B cell (primary cell): ENCODE data around the gene MBNL3. TPM values are rescaled to one million over a fixed set of nuclear protein-coding genes. Genes with fewer than 3 reads are reported as not detected.

Experiments
- ATAC-seq: fragments of 200-7000 bp; cut with Tn5 transposase; one replicate; pipeline ENCODE4 v1.10.0; 2021; ENCODE audit warnings: low read depth, mild to moderate bottlenecking, moderate number of reproducible peaks, moderate library complexity
- CTCF ChIA-PET: fragments of 350-600 bp; sonication (Branson Sonifier 250); formaldehyde crosslinking; loops from one replicate; lab custom pipeline; 2021; ENCODE audit warnings: antibody characterized with exemption, inconsistent platforms; lab: Charles Lee
- POLR2A ChIA-PET: fragments of 350-600 bp; sonication (Branson Sonifier 250); formaldehyde crosslinking; loops from one replicate; lab custom pipeline; 2021; ENCODE audit warnings: antibody characterized with exemption; lab: Charles Lee
- DNase-seq: peaks from one replicate; pipeline ENCODE4 v3.0.0; 2013
- H2AFZ ChIP-seq: 2 replicates; pipeline ENCODE4 v1.6.1; 2012; ENCODE audit warnings: mild to moderate bottlenecking, low read depth, low read length; ENCODE audit not compliant: insufficient read depth, poor library complexity, severe bottlenecking
- H3K27ac ChIP-seq, 2 donors: 1 replicate in 1 of 2; 2 replicates in 1 of 2; pipeline ENCODE4 v1.5.1; 2012 to 2013; ENCODE audit warnings: low read length in 2 of 2, mild to moderate bottlenecking in 2 of 2, moderate library complexity in 1 of 2
- H3K27me3 ChIP-seq, 4 experiments: fragments of 200-600 bp in 1 of 4; sonication (generic) in 1 of 4; replicated peaks in 1 of 4; 1 replicate in 2 of 4; 2 replicates in 2 of 4; pipeline versions ENCODE4 v1.6.1 to v1.7.0; 2013 to 2016; ENCODE audit warnings: low read length in 3 of 4, mild to moderate bottlenecking in 2 of 4, mixed read lengths in 1 of 4, moderate library complexity in 1 of 4; ENCODE audit not compliant: insufficient read depth in 4 of 4, control insufficient read depth in 3 of 4; ENCODE audit errors: control extremely low read depth in 1 of 4
- H3K36me3 ChIP-seq, 2 experiments: replicated peaks in 1 of 2; 1 replicate in 1 of 2; 2 replicates in 1 of 2; pipeline versions ENCODE4 v1.6.1 to v1.7.1; 2013; ENCODE audit warnings: low read length in 1 of 2; ENCODE audit not compliant: insufficient read depth in 2 of 2, control insufficient read depth in 1 of 2; ENCODE audit errors: control extremely low read depth in 1 of 2, extremely low read depth in 1 of 2
- H3K4me1 ChIP-seq, 2 donors: fragments of 200-600 bp in 1 of 2; sonication (generic) in 1 of 2; 1 replicate in 1 of 2; 2 replicates in 1 of 2; pipeline versions ENCODE4 v1.5.1 to v1.6.1; 2013 to 2017; ENCODE audit warnings: low read length in 2 of 2; ENCODE audit not compliant: control insufficient read depth in 2 of 2, insufficient read depth in 2 of 2
- H3K4me2 ChIP-seq: replicated peaks from 2 replicates; pipeline ENCODE3; 2012; ENCODE audit warnings: mild to moderate bottlenecking, low read depth, low read length; ENCODE audit not compliant: poor library complexity, severe bottlenecking
- H3K4me3 ChIP-seq, 5 experiments: fragments of 200-600 bp in 1 of 5; sonication (generic) in 1 of 5; 1 replicate in 3 of 5; 2 replicates in 2 of 5; pipeline versions ENCODE4 v1.5.1 to v1.7.0; 2011 to 2016; ENCODE audit warnings: low read length in 4 of 5, mild to moderate bottlenecking in 4 of 5, low read depth in 2 of 5, control low read depth in 1 of 5, moderate library complexity in 1 of 5; ENCODE audit not compliant: insufficient read depth in 1 of 5; ENCODE audit errors: control extremely low read depth in 1 of 5, extremely low read depth in 1 of 5
- H3K79me2 ChIP-seq: fragments of 200-600 bp; sonication (generic); one replicate; pipeline ENCODE4 v1.6.0; 2016; ENCODE audit warnings: low read length; ENCODE audit not compliant: control insufficient read depth, insufficient read depth
- H3K9ac ChIP-seq: fragments of 200-600 bp; sonication (generic); 2 replicates; pipeline ENCODE4 v1.6.1; 2017; ENCODE audit warnings: mild to moderate bottlenecking, low read length, moderate library complexity
- H3K9me3 ChIP-seq, 3 donors: one replicate each; pipeline versions ENCODE4 v1.6.1 to v1.7.1; 2013; ENCODE audit warnings: low read length in 2 of 3; ENCODE audit not compliant: control insufficient read depth in 2 of 3, insufficient read depth in 1 of 3; ENCODE audit errors: control extremely low read depth in 1 of 3
- H4K20me1 ChIP-seq: 2 replicates; pipeline ENCODE4 v1.6.0; 2012; ENCODE audit warnings: mild to moderate bottlenecking, low read length; ENCODE audit not compliant: insufficient read depth, control insufficient read depth, poor library complexity, severe bottlenecking
- H3K27ac Mint-ChIP-seq: one replicate; pipeline ENCODE4 v1.8.0; 2021; ENCODE audit warnings: mixed read lengths
- H3K27me3 Mint-ChIP-seq: one replicate; pipeline ENCODE4 v1.8.0; 2021; ENCODE audit warnings: mixed read lengths
- H3K4me1 Mint-ChIP-seq: one replicate; pipeline ENCODE4 v1.8.0; 2021; ENCODE audit warnings: mixed read lengths
- H3K4me3 Mint-ChIP-seq: one replicate; pipeline ENCODE4 v1.8.0; 2021; ENCODE audit warnings: mixed read lengths
- H3K9me3 Mint-ChIP-seq: one replicate; pipeline ENCODE4 v1.8.0; 2022; ENCODE audit warnings: mixed read lengths; ENCODE audit not compliant: insufficient read depth
- CTCF ChIP-seq: fragments of 200-600 bp; IDR thresholded peaks from one replicate; pipeline ENCODE4 v1.8.0; 2022; ENCODE audit warnings: antibody characterized with exemption, mild to moderate bottlenecking
- EZH2 ChIP-seq: IDR thresholded peaks from 2 replicates; pipeline ENCODE4 v1.6.1; 2012; ENCODE audit warnings: borderline replicate concordance, low read depth, mild to moderate bottlenecking, moderate library complexity, low read length; ENCODE audit not compliant: insufficient read depth, poor library complexity, severe bottlenecking
- WGBS: methylation state at CpG from one replicate; pipeline ENCODE4 v1.1.5; 2013; ENCODE audit warnings: missing lambda C conversion rate; ENCODE audit not compliant: insufficient coverage; 5-methylcytosine and 5-hydroxymethylcytosine counted together
- intact Hi-C: fragments of 100-400 bp; cut with micrococcal nuclease; formaldehyde crosslinking; loops from one replicate; pipeline ENCODE4 v1.10.0; 2022
- polyA plus RNA-seq: library from polyadenylated mRNA; depleted of rRNA; stranded (reverse); fragments of >200 nt; gene quantifications from 2 replicates; pipeline ENCODE4 v1.2.3, GENCODE V29; 2012
- total RNA-seq, 2 donors: library from RNA; stranded (reverse); fragments of 120-200 nt in 1 of 2; gene quantifications; 1 replicate in 1 of 2; 2 replicates in 1 of 2; pipeline versions ENCODE4 v1.2.3 to v1.2.4, GENCODE V29; 2013 to 2022

MBNL3 gene
- total and polyA plus RNA-seq, 2 donors (not counting 1 experiment from before 2014, with no cell fraction given) = 16.6 to 63.1 TPM

GRCh38 chrX:132491191-132491590 is 2.4 kb upstream of the MBNL3 start:
- Histone ChIP-seq H3K9me3 (no peaks in the 10 kb centered on the region), H3K4me1 (peaks cover 31 to 33% of the 10 kb centered on the region in 2 donors), H3K36me3 (no peaks in the 10 kb centered on the region), H4K20me1 (no peaks in the 10 kb centered on the region), H2AFZ (peak overlapping the region; percentile 4), H3K27ac (peak overlapping the region; percentile 13 to 19), H3K9ac (peak overlapping the region; percentile 65), H3K27me3 (peaks cover 0 to 3% (median 0%) of the 10 kb centered on the region in 4 experiments), H3K4me2 (peak overlapping the region; percentile 75), H3K4me3 (peak overlapping the region in 3 of 5 experiments; percentile 61 to 70 (median 64)), H3K79me2 (peaks cover 3% of the 10 kb centered on the region)
- TF ChIP-seq CTCF (peak; percentile 35), EZH2 (no peak)
- intact Hi-C loops = loop anchor here (5.0 kb wide), 1 partner anchor 121 kb away; no protein-coding TSS in a partner anchor
- peak; percentile 45 for ATAC-seq
- CTCF ChIA-PET = interaction anchor here (0.7 to 2.3 kb wide), 11 partner anchors 9 to 597 kb away, joined by 3 to 10 read pairs (median 4); no protein-coding TSS in a partner anchor
- POLR2A ChIA-PET = interaction anchor here (0.7 to 1.7 kb wide), 2 partner anchors 11 to 22 kb away, joined by 3 to 7 read pairs; no protein-coding TSS in a partner anchor
- peak; percentile 75 for DNase-seq
- no peaks in the 10 kb centered on the region for H3K9me3 Mint-ChIP-seq
- peaks cover 30% of the 10 kb centered on the region for H3K4me1 Mint-ChIP-seq
- peak overlapping the region; percentile 95 for H3K4me3 Mint-ChIP-seq
- no peaks in the 10 kb centered on the region for H3K27me3 Mint-ChIP-seq
- peak overlapping the region; percentile 86 for H3K27ac Mint-ChIP-seq
- WGBS = no CpG with 5 or more reads among the region's 3 CpGs
